Hepatocyte (in vitro differentiated cells): ENCODE measurements around the gene MBNL1. TPM values are rescaled to one million over a fixed set of nuclear protein-coding genes. Genes with fewer than 3 reads are reported as not detected.
A peak's percentile ranks its signal among the peaks of the same experiment; 100 is the strongest.

Experiments
- DNase-seq: peaks from one replicate; pipeline ENCODE4 v3.0.0-alpha.2; 2016; ENCODE audit warnings: low spot score
- H2AFZ ChIP-seq: fragments of 200-600 bp; sonication (generic); 2 replicates; pipeline ENCODE4 v1.6.0; 2016; ENCODE audit warnings: antibody characterized with exemption, mild to moderate bottlenecking
- H3K27ac ChIP-seq: fragments of 200-600 bp; sonication (generic); 2 replicates; pipeline ENCODE4 v1.5.1; 2016; ENCODE audit warnings: mild to moderate bottlenecking
- H3K27me3 ChIP-seq: fragments of 200-600 bp; sonication (generic); 2 replicates; pipeline ENCODE4 v1.6.1; 2016
- H3K36me3 ChIP-seq: fragments of 200-600 bp; sonication (generic); replicated peaks from 2 replicates; pipeline ENCODE4 v1.5.1; 2016; ENCODE audit warnings: low read depth; ENCODE audit not compliant: insufficient read depth
- H3K4me1 ChIP-seq: fragments of 200-600 bp; sonication (generic); 2 replicates; pipeline ENCODE4 v1.5.1; 2016; ENCODE audit warnings: mild to moderate bottlenecking, moderate library complexity; ENCODE audit not compliant: insufficient read depth
- H3K4me2 ChIP-seq: fragments of 200-600 bp; sonication (generic); 2 replicates; pipeline ENCODE4 v1.6.0; 2016
- H3K4me3 ChIP-seq: fragments of 200-600 bp; sonication (generic); 2 replicates; pipeline ENCODE4 v1.5.1; 2016; ENCODE audit warnings: mild to moderate bottlenecking
- H3K79me2 ChIP-seq: fragments of 200-600 bp; sonication (generic); 2 replicates; pipeline ENCODE4 v1.6.0; 2017; ENCODE audit warnings: mild to moderate bottlenecking
- H3K9me2 ChIP-seq: fragments of 200-600 bp; sonication (generic); replicated peaks from 2 replicates; pipeline ENCODE4 v1.6.0; 2017; ENCODE audit warnings: mild to moderate bottlenecking; ENCODE audit not compliant: insufficient read depth
- H3K9me3 ChIP-seq: fragments of 200-600 bp; sonication (generic); 2 replicates; pipeline ENCODE4 v1.5.1; 2016; ENCODE audit warnings: low read depth, mild to moderate bottlenecking
- H4K20me1 ChIP-seq: fragments of 200-600 bp; sonication (generic); 2 replicates; pipeline ENCODE4 v1.6.0; 2016; ENCODE audit warnings: mild to moderate bottlenecking; ENCODE audit not compliant: insufficient read depth, poor library complexity, severe bottlenecking
- EZH2 ChIP-seq: fragments of 200-600 bp; sonication (generic); IDR thresholded peaks from 2 replicates; pipeline ENCODE4 v1.6.1; 2016; ENCODE audit warnings: antibody characterized with exemption, mild to moderate bottlenecking, borderline replicate concordance
- EZH2phosphoT487 ChIP-seq: fragments of 200-600 bp; sonication (generic); IDR thresholded peaks from one replicate; pipeline ENCODE4 v1.6.1; 2018; ENCODE audit warnings: antibody characterized with exemption, mild to moderate bottlenecking, low read depth, moderate library complexity; ENCODE audit not compliant: unreplicated experiment, severe bottlenecking
- WGBS: methylation state at CpG from one replicate; pipeline ENCODE4 v1.1.6; 2016; ENCODE audit warnings: low lambda C conversion rate; ENCODE audit errors: missing lambda C conversion rate; 5-methylcytosine and 5-hydroxymethylcytosine counted together
- polyA plus RNA-seq: library from polyadenylated mRNA; unstranded; fragments of >200 nt; fragmentation: Nextera tagmentation; extraction: Ambion mirVana; gene quantifications from 2 replicates; pipeline ENCODE4 v1.2.1, GENCODE V29; 2016
- total RNA-seq: library from RNA; depleted of rRNA; stranded (reverse); fragments of >200 nt; gene quantifications from 2 replicates; pipeline ENCODE4 v1.2.3, GENCODE V29; 2014
- TF ChIP-seq, protein P1 (sequence below): fragments of 200-600 bp; sonication (generic); IDR thresholded peaks from 2 replicates; pipeline ENCODE4 v1.5.1; 2016; ENCODE audit warnings: antibody characterized with exemption, mild to moderate bottlenecking; ENCODE audit not compliant: poor library complexity

The MBNL1 gene
- total and polyA plus RNA-seq, 2 experiments from 2014 or later: 20.5 to 104 TPM

GRCh38 chr3:152264378-152264777, 4.4 kb upstream of the MBNL1 start:
- H2AFZ ChIP-seq: no peak overlapping the region
- no peak overlapping the region for H3K4me2 ChIP-seq
- H3K4me3 ChIP-seq: no peak overlapping the region
- no peak for DNase-seq
- H3K9me3 ChIP-seq: no peaks in the 10 kb centered on the region
- peaks cover 18% of the 10 kb centered on the region for H3K4me1 ChIP-seq
- H3K36me3 ChIP-seq: no peaks in the 10 kb centered on the region
- H4K20me1 ChIP-seq: no peaks in the 10 kb centered on the region
- H3K79me2 ChIP-seq: peaks cover 9% of the 10 kb centered on the region
- no peaks in the 10 kb centered on the region for H3K9me2 ChIP-seq
- no peaks in the 10 kb centered on the region for H3K27me3 ChIP-seq
- no peak overlapping the region for H3K27ac ChIP-seq
- TF ChIP-seq EZH2phosphoT487: no peak
- TF ChIP-seq EZH2: no peak
- TF ChIP-seq, protein P1, sequence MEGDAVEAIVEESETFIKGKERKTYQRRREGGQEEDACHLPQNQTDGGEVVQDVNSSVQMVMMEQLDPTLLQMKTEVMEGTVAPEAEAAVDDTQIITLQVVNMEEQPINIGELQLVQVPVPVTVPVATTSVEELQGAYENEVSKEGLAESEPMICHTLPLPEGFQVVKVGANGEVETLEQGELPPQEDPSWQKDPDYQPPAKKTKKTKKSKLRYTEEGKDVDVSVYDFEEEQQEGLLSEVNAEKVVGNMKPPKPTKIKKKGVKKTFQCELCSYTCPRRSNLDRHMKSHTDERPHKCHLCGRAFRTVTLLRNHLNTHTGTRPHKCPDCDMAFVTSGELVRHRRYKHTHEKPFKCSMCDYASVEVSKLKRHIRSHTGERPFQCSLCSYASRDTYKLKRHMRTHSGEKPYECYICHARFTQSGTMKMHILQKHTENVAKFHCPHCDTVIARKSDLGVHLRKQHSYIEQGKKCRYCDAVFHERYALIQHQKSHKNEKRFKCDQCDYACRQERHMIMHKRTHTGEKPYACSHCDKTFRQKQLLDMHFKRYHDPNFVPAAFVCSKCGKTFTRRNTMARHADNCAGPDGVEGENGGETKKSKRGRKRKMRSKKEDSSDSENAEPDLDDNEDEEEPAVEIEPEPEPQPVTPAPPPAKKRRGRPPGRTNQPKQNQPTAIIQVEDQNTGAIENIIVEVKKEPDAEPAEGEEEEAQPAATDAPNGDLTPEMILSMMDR: no peak

GRCh38 chr3:152266221-152266995, 2.3 kb upstream of the MBNL1 start:
- H3K9me2 ChIP-seq: no peaks in the 10 kb centered on the region
- H3K9me3 ChIP-seq: no peaks in the 10 kb centered on the region
- H2AFZ ChIP-seq: peak overlapping the region; percentile 8
- peak; percentile 85 for DNase-seq
- no peak overlapping the region for H3K4me3 ChIP-seq
- H4K20me1 ChIP-seq: peaks cover 4% of the 10 kb centered on the region
- peaks cover 15% of the 10 kb centered on the region for H3K4me1 ChIP-seq
- H3K79me2 ChIP-seq: peaks cover 24% of the 10 kb centered on the region
- H3K27ac ChIP-seq: peak overlapping the region; percentile 100
- H3K4me2 ChIP-seq: peak overlapping the region; percentile 87
- no peaks in the 10 kb centered on the region for H3K36me3 ChIP-seq
- 69% methylated on average over 3 of the region's 3 CpGs for WGBS
- H3K27me3 ChIP-seq: no peaks in the 10 kb centered on the region
- TF ChIP-seq EZH2phosphoT487 (no peak), EZH2 (no peak)
- TF ChIP-seq, protein P1: no peak

- no peak for DNase-seq
- TF ChIP-seq, protein P1: no peak
- TF ChIP-seq EZH2 (no peak), EZH2phosphoT487 (no peak)
- H3K27me3 ChIP-seq: no peaks in the 10 kb centered on the region
- H3K36me3 ChIP-seq: no peaks in the 10 kb centered on the region
- H3K4me1 ChIP-seq: peaks cover 26% of the 10 kb centered on the region
- H3K4me3 ChIP-seq: peak overlapping the region; percentile 38
- H3K4me2 ChIP-seq: peak overlapping the region; percentile 87
- H3K9me2 ChIP-seq: no peaks in the 10 kb centered on the region
- H3K27ac ChIP-seq: peak overlapping the region; percentile 100
- WGBS: 28% methylated on average over 16 of the region's 16 CpGs
- peaks cover 4% of the 10 kb centered on the region for H4K20me1 ChIP-seq
- H2AFZ ChIP-seq: peak overlapping the region; percentile 84
- peaks cover 40% of the 10 kb centered on the region for H3K79me2 ChIP-seq
- H3K9me3 ChIP-seq: no peaks in the 10 kb centered on the region
These were observed 736 bp upstream of the MBNL1 start for GRCh38 chr3:152267831-152268554.
